GM18907 (cell line): ENCODE results near the gene CRYBG1.
A peak's percentile ranks its signal among the peaks of the same experiment; 100 is the strongest.
"Not testable (repeated sequence)": the region's sequence is repeated elsewhere in the genome, so short reads cannot be mapped to it uniquely, and the experiment has no call there.

Source experiments
- ATAC-seq: cut with Tn5 transposase; IDR thresholded peaks from one replicate; pipeline ENCODE4 v1.9.1; 2021; ENCODE audit warnings: mild to moderate bottlenecking, moderate library complexity; ENCODE audit not compliant: unreplicated experiment

Gene CRYBG1

DNA sequence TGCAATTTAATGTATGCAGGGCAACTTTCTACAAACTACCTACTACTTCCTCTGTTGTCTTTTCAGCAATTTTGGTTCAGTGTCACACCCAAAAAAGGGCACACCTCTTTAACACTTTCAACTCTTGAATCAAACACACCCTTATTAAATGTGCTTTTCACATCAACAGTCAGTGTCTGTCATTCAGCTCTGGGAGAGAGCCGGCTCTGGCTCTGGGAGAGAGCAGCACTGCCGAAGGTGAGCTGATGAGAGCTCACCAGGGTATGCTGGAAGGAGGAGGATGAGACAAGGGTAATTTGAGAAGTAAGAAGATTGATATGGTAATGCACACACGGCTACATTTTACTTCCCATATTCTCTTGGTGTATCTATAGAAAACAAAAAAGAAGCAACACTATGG is 134.5 kb downstream of the CRYBG1 start:
- no peak for ATAC-seq

DNA sequence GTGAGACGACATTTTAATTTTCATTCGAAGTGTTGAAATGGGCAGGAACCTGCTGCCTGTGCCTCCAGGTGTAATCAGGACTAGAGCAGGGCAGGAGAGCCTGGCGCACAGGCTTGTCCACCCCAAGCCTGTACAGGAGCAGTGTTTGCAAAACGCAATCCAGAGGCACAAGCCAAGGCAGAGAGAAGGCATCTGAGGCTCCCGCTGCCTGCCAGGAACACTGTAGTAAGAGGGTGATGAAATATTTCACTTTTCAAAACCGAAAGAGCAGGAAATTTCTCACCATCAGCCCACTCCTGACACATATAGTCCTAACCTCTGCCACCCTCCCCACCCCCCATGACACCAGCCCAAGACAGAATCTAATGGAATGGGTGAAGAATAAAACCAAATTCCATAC is 136.3 kb downstream of the CRYBG1 start:
- ATAC-seq, result no peak

DNA sequence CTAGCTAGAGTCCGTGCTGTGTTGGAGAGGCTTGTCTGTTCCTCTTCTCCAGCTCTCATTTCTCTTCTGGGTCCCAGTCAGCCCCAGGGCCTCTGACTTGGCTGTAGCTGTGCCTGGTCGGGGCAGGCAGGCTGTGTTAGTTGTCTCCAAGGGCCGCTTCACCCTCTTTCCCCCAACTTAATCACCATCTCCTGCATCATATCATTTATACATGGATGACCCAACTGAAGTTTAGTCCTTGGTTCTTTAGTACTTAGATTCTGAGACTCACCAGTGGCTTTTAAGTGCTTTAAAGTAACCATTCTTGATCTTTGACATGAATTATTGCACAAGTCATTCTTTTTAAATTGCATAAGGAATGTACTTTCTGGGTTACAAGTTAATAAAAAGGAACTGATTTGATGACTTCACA is 141.4 kb downstream of the CRYBG1 start:
- no peak for ATAC-seq

DNA sequence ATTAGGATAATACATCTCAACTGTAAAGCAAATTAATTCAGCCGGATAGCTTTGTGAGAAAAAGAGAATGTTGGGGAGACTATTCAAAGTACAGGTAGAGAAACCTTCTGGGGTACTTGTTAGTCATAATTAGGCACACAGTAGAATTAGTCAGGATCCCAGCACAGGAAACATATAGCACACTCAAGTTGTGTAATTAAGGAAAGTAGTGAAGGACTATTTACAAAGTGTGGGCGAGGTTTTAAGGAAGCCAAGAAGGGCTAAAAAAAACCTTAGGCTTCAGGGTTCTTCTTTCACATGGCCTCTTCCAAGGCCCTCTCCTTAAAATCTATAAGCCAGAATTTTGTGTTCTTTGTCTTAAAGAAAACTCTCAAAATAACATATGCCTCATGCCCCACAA is 142.0 kb downstream of the CRYBG1 start:
- ATAC-seq, result no peak

DNA sequence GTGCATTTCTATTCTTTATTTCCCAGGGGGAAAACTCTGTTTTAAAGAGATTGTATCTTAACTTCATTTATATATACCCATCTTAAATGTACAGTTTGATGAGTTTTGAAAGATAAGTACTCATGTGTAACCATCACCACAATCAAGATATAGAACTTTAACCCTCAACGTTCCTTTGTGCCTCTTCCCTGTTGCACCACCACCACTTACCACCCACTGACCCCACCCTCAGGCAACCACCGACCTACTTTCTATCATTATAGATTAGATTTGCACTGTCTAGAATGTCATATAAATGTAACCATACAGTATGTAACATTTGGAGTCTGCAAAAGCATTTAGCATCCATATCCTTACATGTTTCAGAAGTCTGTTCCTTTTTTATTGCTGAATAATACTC is 147.8 kb downstream of the CRYBG1 start:
- ATAC-seq, result no peak

DNA sequence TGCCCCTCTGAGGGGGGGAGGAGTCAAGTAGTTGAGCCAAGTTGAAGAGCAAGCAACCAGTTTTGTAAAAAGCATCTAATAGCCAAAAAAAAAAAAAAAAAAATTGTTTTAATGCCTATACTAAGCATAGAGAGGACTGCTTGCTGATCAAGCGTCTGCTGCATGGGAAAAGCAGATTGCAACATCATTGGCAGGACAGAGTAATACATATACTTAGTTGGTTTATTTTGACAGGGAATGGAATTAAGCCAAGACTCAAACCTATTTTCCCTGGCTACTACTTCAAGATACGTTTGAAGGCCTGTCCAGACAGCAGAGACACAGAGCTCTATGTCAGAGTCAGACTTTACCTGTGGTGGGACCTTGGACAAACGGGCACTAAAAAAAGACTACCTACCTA is 148.3 kb downstream of the CRYBG1 start:
- no peak for ATAC-seq

DNA sequence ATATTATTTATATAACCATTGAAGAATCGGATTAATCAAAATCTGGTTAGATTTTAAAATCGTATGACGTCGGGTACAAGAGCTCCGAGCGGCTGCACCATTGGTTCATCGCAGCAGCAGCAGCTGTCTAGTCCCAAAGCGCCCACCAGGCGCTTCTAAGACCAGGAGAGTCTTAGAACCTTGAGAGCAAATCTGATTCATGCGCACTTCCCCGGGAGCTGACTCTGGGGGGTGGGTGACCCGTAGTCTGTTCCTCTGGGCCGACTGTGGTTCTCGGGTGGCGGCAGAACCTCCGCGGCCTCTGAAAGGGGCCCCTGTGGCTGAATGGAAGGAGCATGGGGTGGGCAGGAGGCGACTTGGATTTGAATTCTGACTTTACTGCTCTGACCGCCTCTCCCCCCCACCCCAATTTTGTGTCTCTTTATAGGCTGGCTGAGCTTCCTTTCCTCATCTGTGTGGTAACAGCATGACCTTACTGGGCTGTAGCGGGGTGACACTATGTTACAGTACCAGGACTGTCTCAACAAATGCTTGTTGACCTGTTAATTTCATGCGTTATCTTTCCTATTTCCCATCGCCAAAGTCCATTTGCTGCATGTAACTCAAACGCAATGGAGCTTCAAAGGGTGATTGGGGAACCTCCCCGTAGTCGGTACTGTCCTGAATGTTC is 149.0 kb downstream of the CRYBG1 start:
- no peak for ATAC-seq

DNA sequence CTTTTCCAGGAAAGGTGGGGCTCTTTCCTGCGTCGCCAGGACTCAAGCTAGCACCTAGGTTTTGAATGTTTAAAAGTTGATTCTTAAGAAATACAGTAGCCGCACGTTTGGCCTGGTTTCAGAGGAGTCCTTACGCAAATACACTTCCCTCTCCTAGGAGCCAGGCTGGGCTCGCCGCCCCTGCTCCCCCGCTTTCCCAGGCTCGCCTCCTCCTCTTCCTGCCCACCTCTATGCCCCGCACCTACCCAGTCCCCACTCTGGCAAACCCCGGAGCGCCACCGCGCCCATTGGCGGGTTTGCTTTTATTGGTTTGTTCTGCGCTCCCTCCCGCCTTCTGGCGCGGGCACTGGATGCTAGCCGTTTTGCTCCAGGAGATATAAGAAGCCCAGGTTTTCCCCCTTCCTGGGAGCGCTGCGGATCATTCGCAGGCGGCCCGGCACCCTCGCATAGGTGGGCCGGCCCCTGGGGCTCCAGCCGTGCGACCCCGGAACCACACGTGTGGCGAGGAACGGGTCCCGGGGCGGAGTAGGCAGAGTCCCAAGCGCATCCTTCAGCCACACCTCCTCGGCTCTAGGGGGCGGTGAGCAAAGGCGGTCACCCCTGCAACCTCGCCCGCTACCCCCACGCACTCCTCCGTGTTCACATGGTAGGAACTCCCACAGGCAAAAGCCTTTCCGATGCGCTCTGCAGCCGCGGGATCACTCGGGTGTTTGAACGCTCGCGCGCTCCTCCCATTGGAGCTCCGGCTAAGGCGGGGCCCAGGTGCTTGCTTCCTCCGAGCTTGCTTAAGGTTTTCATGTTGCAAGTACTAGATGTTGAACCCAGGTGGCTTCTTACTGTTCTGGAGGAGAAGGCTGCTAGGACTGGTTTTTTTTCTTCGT is 149.8 kb downstream of the CRYBG1 start:
- peak; percentile 45 for ATAC-seq

DNA sequence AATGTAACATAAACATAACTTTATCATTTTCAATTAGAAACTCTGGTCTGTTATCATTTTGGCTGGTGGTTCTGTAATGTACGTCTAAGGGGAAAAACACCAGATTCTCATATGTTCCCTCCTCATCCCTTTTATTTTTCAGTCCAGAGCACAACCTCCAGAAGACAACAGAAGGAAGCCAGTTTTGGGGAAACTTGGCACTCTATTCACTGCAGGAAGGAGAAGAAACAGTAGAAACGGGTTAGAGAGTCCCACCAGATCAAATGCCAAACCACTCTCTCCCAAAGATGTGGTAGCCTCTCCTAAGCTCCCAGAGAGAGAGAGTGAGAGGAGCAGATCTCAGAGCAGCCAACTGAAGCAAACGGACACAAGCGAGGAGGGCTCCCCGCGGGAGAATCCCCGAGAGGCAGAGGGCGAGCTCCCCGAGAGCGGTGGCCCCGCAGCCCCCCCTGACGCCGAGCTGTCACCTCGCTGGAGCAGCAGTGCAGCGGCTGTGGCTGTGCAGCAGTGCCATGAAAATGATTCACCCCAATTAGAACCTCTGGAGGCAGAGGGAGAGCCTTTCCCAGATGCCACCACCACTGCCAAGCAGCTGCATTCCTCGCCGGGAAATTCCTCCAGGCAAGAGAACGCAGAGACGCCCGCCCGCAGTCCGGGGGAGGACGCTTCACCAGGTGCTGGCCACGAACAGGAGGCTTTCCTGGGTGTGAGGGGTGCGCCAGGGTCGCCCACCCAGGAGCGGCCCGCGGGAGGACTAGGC is 151.0 kb downstream of the CRYBG1 start:
- no peak for ATAC-seq

DNA sequence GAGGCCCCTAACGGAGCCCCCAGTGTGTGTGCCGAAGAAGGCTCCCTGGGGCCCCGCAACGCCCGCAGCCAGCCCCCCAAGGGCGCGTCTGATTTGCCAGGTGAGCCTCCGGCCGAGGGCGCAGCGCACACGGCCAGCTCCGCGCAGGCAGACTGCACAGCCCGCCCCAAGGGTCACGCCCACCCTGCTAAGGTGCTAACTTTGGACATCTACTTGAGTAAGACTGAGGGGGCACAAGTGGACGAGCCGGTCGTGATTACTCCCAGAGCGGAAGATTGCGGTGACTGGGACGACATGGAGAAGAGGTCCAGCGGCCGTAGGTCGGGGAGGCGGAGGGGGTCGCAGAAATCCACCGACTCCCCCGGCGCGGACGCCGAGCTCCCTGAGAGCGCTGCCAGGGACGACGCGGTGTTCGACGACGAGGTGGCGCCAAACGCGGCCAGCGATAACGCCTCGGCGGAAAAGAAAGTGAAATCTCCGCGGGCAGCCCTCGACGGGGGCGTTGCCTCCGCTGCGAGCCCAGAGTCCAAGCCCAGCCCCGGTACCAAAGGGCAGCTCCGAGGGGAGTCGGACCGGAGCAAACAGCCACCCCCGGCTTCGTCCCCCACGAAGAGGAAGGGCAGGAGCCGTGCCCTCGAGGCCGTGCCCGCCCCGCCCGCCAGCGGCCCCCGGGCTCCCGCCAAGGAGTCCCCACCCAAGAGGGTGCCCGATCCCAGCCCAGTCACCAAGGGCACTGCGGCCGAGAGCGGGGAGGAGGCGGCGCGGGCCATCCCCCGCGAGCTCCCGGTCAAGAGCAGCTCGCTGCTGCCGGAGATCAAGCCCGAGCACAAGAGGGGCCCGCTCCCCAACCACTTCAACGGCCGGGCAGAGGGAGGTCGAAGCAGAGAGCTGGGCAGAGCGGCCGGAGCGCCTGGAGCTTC is 151.8 kb downstream of the CRYBG1 start:
- ATAC-seq, result peak; percentile 61

DNA sequence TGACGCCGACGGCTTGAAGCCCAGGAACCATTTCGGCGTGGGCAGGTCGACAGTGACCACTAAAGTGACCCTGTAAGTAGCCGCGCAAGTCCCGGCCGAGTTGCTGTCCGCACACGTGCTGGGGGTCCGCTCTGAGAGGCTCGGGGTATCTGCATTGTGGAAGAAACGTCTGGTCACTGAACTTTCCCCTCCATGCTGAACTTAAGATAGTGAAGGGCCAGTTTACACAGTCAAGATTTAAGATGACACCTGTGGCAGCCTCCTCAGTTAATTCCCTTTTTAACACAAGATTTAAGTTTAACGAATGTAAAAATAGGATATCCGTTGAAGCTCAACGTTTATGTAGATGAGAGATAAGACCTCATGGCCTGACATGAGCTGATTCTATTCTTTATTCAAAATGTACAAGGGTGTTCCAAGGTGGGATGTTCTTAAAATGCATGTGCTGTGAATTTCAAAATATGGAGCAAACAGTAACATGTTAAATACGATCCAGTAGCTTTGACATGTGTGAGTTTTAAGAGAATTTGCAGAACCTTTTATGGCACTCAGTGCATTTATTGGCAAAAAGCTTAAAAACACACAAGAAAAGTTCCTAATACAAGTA is 152.6 kb downstream of the CRYBG1 start:
- ATAC-seq, result peak; percentile 4

DNA sequence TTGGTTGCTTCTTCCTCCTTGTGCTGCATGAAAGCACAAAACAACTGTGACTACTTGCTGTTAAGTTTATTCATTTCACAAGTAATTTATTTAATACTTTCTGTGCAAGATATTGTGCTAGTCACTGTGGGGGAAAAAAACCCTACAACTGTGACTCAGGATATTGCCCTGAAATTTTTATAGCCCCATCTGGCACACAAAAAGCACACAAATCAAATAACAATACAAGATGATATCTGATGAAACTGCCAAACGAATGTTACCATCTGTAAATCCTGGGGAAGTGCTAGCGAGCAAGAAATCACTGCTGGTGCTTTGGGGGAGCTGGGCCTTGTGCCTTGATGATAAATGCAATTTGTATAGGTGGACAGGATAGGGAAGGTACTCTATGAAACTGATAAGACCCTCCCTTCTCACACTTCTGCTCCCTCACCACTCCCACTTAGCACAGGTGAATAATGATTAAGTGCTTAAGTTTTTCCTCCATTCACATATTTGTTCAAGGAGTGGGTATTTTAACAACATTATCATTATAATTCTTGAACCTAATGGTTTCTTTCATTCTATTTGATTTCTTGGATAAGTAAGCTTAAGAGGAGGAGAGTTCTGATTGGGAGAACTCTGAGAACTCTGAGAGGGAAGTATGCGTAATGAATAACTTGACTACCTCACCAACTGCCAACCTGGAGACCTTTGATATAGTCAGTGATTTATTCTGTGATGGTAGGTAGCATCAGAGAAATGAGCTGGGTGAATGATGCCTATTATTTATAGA is 153.5 kb downstream of the CRYBG1 start:
- no peak for ATAC-seq

DNA sequence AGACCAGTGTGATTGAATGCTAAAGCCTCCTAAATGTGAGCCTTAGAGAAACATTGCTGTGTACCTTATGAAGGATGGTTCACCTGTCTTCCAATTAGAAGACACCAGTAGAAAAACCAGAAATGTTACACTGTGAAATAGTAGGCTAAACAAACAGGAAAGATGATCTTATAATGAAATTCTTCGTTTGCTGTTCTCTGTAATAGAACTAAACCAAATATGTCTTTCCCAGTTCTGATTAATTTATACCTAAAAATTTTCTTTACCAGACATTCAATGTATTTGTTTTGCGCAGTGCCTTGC is 154.0 kb downstream of the CRYBG1 start:
- ATAC-seq, result no peak

DNA sequence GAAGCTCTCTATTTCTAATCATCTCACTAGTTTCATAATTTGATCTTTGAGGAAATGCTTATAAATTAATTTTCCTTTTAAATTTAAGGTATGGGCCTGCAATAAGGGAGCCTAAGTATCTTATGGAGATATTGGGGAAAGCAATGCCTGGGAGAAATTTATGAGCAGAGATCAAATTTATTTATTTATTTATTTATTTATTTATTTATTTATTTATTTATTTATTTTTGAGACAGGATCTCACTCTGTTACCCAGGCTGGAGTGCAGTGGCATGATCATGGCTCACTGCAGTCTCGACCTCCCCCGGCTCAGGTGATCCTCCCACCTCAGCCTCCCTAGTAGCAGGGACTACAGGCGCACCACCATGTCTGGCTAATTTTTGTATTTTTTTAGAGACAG is 155.1 kb downstream of the CRYBG1 start:
- not testable (repeated sequence) for ATAC-seq

DNA sequence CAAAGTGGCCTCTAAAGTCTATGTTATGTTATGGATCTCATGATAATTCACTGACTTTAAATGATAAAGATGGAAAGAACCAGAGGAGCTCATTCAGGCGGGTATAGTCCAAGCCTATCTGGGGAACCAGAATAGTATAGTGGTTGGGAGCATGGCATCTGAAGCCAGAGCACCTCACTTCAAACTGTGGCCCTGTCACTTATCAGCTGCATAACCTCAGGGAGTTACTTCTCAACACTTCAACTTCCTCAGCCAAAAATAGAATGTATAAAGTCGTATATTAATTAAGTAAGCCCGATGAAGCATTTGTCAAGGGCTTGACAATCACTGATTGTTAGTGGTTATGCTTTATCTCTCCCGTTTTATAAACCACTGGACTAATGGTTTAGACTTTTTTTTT is 156.1 kb downstream of the CRYBG1 start:
- ATAC-seq, result no peak

DNA sequence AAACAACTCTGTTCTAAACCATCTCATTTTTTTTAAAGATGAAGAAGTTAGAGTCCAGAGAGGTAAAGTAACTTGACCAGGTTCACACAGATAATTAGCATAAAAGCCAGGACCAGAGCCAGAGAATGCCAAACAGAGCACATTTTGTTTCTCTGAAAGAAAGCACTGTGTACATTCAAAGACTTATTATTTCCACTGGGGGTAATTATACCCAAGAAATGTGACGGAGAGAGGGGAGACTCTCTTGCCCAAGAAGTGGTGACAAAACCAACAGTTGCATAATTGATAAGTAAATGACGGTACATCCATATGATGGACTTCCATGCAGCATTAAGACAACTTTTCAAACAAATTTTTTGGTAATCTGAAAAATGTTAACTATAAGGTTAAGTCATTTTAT is 157.2 kb downstream of the CRYBG1 start:
- no peak for ATAC-seq

DNA sequence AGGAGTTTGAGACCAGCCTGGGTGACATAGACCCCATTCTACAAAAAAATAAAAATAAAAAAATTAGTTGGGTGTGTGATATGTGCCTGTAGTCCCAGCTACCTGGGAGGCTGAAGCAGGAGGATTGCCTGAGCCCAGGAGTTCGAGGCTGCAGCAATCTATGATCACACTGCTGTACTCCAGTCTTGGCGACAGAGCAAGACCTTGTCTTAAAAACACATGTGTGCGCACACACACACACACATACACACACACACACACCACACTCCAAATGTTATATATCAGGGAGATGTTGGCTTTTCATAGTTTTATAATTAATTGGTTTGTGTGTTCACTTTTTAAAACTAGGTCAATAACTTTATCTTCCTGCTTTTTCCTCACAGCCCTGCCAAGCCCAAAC is 158.2 kb downstream of the CRYBG1 start:
- no peak for ATAC-seq

DNA sequence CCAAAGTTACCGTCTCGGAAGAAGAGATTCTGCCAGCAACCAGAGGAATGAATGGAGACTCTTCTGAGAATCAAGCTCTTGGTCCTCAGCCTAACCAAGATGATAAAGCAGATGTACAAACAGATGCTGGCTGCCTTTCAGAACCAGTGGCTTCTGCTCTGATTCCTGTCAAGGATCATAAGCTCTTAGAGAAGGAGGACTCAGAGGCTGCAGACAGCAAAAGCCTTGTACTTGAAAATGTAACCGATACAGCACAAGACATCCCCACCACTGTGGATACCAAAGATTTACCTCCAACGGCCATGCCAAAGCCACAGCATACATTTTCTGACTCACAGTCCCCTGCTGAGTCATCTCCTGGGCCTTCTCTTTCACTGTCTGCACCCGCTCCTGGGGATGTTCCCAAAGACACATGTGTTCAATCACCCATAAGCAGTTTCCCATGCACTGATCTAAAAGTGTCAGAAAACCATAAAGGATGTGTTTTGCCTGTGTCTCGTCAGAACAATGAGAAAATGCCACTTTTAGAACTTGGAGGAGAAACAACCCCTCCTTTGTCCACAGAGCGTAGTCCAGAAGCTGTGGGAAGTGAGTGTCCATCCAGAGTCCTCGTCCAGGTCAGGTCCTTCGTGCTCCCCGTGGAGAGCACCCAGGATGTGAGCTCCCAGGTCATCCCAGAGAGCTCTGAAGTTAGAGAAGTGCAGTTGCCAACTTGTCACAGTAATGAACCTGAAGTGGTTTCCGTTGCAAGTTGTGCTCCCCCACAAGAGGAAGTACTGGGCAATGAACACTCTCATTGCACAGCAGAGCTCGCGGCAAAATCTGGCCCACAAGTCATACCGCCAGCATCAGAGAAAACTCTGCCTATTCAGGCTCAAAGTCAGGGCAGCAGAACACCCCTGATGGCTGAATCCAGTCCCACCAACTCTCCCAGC is 159.2 kb downstream of the CRYBG1 start:
- peak; percentile 67 for ATAC-seq
